Peyer's patch (tissue), 4 donors: ENCODE data around the gene CDK11B. TPM values are rescaled to one million over a fixed set of nuclear protein-coding genes. Genes with fewer than 3 reads are reported as not detected.
"Not testable (repeated sequence)": the region's sequence is repeated elsewhere in the genome, so short reads cannot be mapped to it uniquely, and the experiment has no call there.

ENCODE experiments used
- DNase-seq, 3 donors: peaks; one replicate each; pipeline ENCODE4 v3.0.0-alpha.2; 2017 to 2019
- H3K27ac ChIP-seq, 4 donors: fragments of 200-600 bp; sonication (generic); one replicate each; pipeline ENCODE4 v1.5.1; 2016 to 2019
- H3K27me3 ChIP-seq, 2 donors: fragments of 200-600 bp; sonication (generic); one replicate each; pipeline ENCODE4 v1.5.1; 2019
- H3K36me3 ChIP-seq, 3 donors: fragments of 200-600 bp; sonication (generic); one replicate each; pipeline ENCODE4 v1.5.1; 2016 to 2019
- H3K4me1 ChIP-seq, 4 donors: fragments of 200-600 bp; sonication (generic); one replicate each; pipeline ENCODE4 v1.5.1; 2016 to 2019
- H3K4me3 ChIP-seq, 4 donors: fragments of 200-600 bp; sonication (generic); 1 replicate in 3 of 4; 2 replicates in 1 of 4; pipeline ENCODE4 v1.5.1; 2016 to 2019; ENCODE audit warnings: mild to moderate bottlenecking in 1 of 4
- H3K9me3 ChIP-seq, 4 donors: fragments of 200-600 bp; sonication (generic); one replicate each; pipeline ENCODE4 v1.5.1; 2016 to 2019; ENCODE audit warnings: mild to moderate bottlenecking in 1 of 4
- CTCF ChIP-seq, 6 experiments: fragments of 450-650 bp in 4 of 6; fragments of 200-600 bp in 2 of 6; sonication (generic) in 1 of 6; IDR thresholded peaks; one replicate each; pipeline ENCODE4 v1.5.1; 2017 to 2019; ENCODE audit warnings: antibody characterized with exemption in 6 of 6, mild to moderate bottlenecking in 3 of 6, moderate library complexity in 1 of 6
- POLR2A ChIP-seq, 2 donors: fragments of 450-650 bp; IDR thresholded peaks; one replicate each; pipeline ENCODE4 v1.5.1; 2017; ENCODE audit warnings: antibody characterized with exemption in 2 of 2, mild to moderate bottlenecking in 2 of 2, moderate library complexity in 2 of 2
- total RNA-seq, 4 donors: library from RNA; depleted of rRNA; stranded (reverse); fragments of >200 nt; gene quantifications; one replicate each; pipeline ENCODE4 v1.1.0, GENCODE V29; 2016

The CDK11B gene
- total RNA-seq, 4 donors from 2014 or later = 25.7 to 124 (median 40.9) TPM

- Histone ChIP-seq H3K27me3 (no peaks in the 10 kb centered on the region), H3K36me3 (peaks cover 0 to 65% (median 0%) of the 10 kb centered on the region in 3 donors), H3K9me3 (no peaks in the 10 kb centered on the region), H3K4me3 (no peak overlapping the region), H3K27ac (no peak overlapping the region), H3K4me1 (no peaks in the 10 kb centered on the region)
- no peak for TF ChIP-seq POLR2A (IDR thresholded peaks at IDR 0.05)
- no peak for TF ChIP-seq CTCF (IDR thresholded peaks at IDR 0.05)
- peak in 1 of 3 donors; percentile 41 for DNase-seq
Observed at GRCh38 chr1:1670866-1671265, 12.1 kb upstream of the CDK11B start.

GRCh38 chr1:1669468-1670440 is 10.9 kb upstream of the CDK11B start:
- no peaks in the 10 kb centered on the region for H3K9me3 ChIP-seq
- H3K27ac ChIP-seq = no peak overlapping the region
- no peaks in the 10 kb centered on the region for H3K4me1 ChIP-seq
- TF ChIP-seq POLR2A (IDR thresholded peaks at IDR 0.05) (no peak), CTCF (IDR thresholded peaks at IDR 0.05) (no peak)
- no peak overlapping the region for H3K4me3 ChIP-seq
- no peaks in the 10 kb centered on the region for H3K27me3 ChIP-seq
- peak in 1 of 3 donors; percentile 41 for DNase-seq
- peaks cover 0 to 73% (median 0%) of the 10 kb centered on the region in 3 donors for H3K36me3 ChIP-seq

GRCh38 chr1:1666526-1666925 is 7.7 kb upstream of the CDK11B start:
- no peak overlapping the region for H3K27ac ChIP-seq
- H3K27me3 ChIP-seq = no peaks in the 10 kb centered on the region
- H3K36me3 ChIP-seq = peaks cover 0 to 73% (median 0%) of the 10 kb centered on the region in 3 donors
- H3K4me1 ChIP-seq = no peaks in the 10 kb centered on the region
- peak in 1 of 3 donors; percentile 42 for DNase-seq
- no peak for TF ChIP-seq CTCF (IDR thresholded peaks at IDR 0.05)
- TF ChIP-seq POLR2A (IDR thresholded peaks at IDR 0.05) = no peak
- H3K9me3 ChIP-seq = no peaks in the 10 kb centered on the region
- no peak overlapping the region for H3K4me3 ChIP-seq

- no peak overlapping the region for H3K27ac ChIP-seq
- peak in 5 of 6 experiments; percentile 26 to 50 (median 38) for TF ChIP-seq CTCF (IDR thresholded peaks at IDR 0.05)
- no peak for TF ChIP-seq POLR2A (IDR thresholded peaks at IDR 0.05)
- H3K9me3 ChIP-seq = no peaks in the 10 kb centered on the region
- H3K4me3 ChIP-seq = no peak overlapping the region
- H3K4me1 ChIP-seq = no peaks in the 10 kb centered on the region
- H3K36me3 ChIP-seq = peaks cover 0 to 66% (median 0%) of the 10 kb centered on the region in 3 donors
- H3K27me3 ChIP-seq = no peaks in the 10 kb centered on the region
- DNase-seq = peak in 1 of 3 donors; percentile 50
Observed at GRCh38 chr1:1665815-1666251, 7.0 kb upstream of the CDK11B start.

GRCh38 chr1:1664941-1665814 is 6.4 kb upstream of the CDK11B start:
- peak in 1 of 3 donors; percentile 41 for DNase-seq
- Histone ChIP-seq H3K27me3 (no peaks in the 10 kb centered on the region), H3K36me3 (peaks cover 0 to 59% (median 0%) of the 10 kb centered on the region in 3 donors), H3K9me3 (no peaks in the 10 kb centered on the region), H3K27ac (no peak overlapping the region), H3K4me3 (no peak overlapping the region), H3K4me1 (no peaks in the 10 kb centered on the region)
- no peak for TF ChIP-seq POLR2A (IDR thresholded peaks at IDR 0.05)

GRCh38 chr1:1664318-1664717 is 5.5 kb upstream of the CDK11B start:
- H3K36me3 ChIP-seq = peaks cover 0 to 52% (median 0%) of the 10 kb centered on the region in 3 donors
- H3K4me1 ChIP-seq, DNase-seq, H3K9me3 ChIP-seq, H3K4me3 ChIP-seq, H3K27me3 ChIP-seq, H3K27ac ChIP-seq: not testable (repeated sequence)

- Histone ChIP-seq H3K36me3 (peaks cover 0 to 40% (median 0%) of the 10 kb centered on the region in 3 donors), H3K27ac (peak overlapping the region in 1 of 4 donors; percentile 32)
- H3K9me3 ChIP-seq, H3K27me3 ChIP-seq, H3K4me1 ChIP-seq, H3K4me3 ChIP-seq: not testable (repeated sequence)
- peak in 1 of 3 donors; percentile 41 for DNase-seq
Observed at GRCh38 chr1:1662830-1663560, 4.2 kb upstream of the CDK11B start.

GRCh38 chr1:1662392-1662791 is 3.6 kb upstream of the CDK11B start:
- H3K9me3 ChIP-seq, H3K4me1 ChIP-seq, DNase-seq, H3K27me3 ChIP-seq, H3K4me3 ChIP-seq: not testable (repeated sequence)
- H3K36me3 ChIP-seq = peaks cover 0 to 33% (median 0%) of the 10 kb centered on the region in 3 donors
- H3K27ac ChIP-seq = peak overlapping the region in 1 of 4 donors; percentile 32
